Measurements from ENCODE around the gene JARID2. TPM values are rescaled to one million over a fixed set of nuclear protein-coding genes. Genes with fewer than 3 reads are reported as not detected.

Gene JARID2
- total and polyA plus RNA-seq, 2 of the 13 experiments (the other 11 are each of a cell fraction or from before 2014, with no cell fraction given) = 7.5 to 10.3 TPM

- in situ Hi-C loops (cut with HindIII; ENCODE audit: extremely low pct_ligation_motif_present, low pct_unique_long_range_greater_than_20kb) (no loop called here), intact Hi-C loops (cut with micrococcal nuclease; ENCODE audit: unreplicated experiment) (no loop called here)
- DNase-seq (ENCODE audit: low spot score) (no peak), FAIRE-seq (no peak), ATAC-seq (no peak)
- no peak overlapping the region for H3K4me3 ChIP-seq (replicated peaks in 1 of 3; ENCODE audit: insufficient read depth in 1 of 3, low read depth in 2 of 3, low read length in 3 of 3)
- peaks cover 6 to 20% of the 10 kb centered on the region in 2 experiments; a peak in 4 of 5 replicates for H3K36me3 ChIP-seq (replicated peaks in 1 of 2; ENCODE audit: control insufficient read depth in 1 of 2, insufficient read depth in 2 of 2, low read length in 2 of 2)
- no peaks in the 10 kb centered on the region for H3K9me3 ChIP-seq (ENCODE audit: low read length)
- no TSS peak for BruUV-seq (replicated peaks)
- no peak overlapping the region for H2AFZ ChIP-seq (ENCODE audit: low read length)
- no peak for TF ChIP-seq GRHL1 (CRISPR knock-in tag; conservative IDR thresholded peaks at IDR 0.05)
- TF ChIP-seq LCORL (IDR thresholded peaks at IDR 0.05) = no peak
- TF ChIP-seq LCORL (CRISPR knock-in tag; IDR thresholded peaks at IDR 0.05) = no peak
- TF ChIP-seq SETDB1 (CRISPR knock-in tag; IDR thresholded peaks at IDR 0.05; ENCODE audit: borderline replicate concordance) = no peak
- TF ChIP-seq ZNF75D (CRISPR knock-in tag; IDR thresholded peaks at IDR 0.05; ENCODE audit: borderline replicate concordance) = no peak
- TF ChIP-seq, protein P1, sequence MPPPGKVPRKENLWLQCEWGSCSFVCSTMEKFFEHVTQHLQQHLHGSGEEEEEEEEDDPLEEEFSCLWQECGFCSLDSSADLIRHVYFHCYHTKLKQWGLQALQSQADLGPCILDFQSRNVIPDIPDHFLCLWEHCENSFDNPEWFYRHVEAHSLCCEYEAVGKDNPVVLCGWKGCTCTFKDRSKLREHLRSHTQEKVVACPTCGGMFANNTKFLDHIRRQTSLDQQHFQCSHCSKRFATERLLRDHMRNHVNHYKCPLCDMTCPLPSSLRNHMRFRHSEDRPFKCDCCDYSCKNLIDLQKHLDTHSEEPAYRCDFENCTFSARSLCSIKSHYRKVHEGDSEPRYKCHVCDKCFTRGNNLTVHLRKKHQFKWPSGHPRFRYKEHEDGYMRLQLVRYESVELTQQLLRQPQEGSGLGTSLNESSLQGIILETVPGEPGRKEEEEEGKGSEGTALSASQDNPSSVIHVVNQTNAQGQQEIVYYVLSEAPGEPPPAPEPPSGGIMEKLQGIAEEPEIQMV (CRISPR knock-in tag; IDR thresholded peaks at IDR 0.05; ENCODE audit: low read depth) = no peak
- TF ChIP-seq PTBP1 (IDR thresholded peaks at IDR 0.05; ENCODE audit: low read depth, low read length, poor library complexity, severe bottlenecking) = no peak
- no peak for TF ChIP-seq ZBTB1 (CRISPR knock-in tag; IDR thresholded peaks at IDR 0.05; ENCODE audit: borderline replicate concordance)
- TF ChIP-seq, protein P2, sequence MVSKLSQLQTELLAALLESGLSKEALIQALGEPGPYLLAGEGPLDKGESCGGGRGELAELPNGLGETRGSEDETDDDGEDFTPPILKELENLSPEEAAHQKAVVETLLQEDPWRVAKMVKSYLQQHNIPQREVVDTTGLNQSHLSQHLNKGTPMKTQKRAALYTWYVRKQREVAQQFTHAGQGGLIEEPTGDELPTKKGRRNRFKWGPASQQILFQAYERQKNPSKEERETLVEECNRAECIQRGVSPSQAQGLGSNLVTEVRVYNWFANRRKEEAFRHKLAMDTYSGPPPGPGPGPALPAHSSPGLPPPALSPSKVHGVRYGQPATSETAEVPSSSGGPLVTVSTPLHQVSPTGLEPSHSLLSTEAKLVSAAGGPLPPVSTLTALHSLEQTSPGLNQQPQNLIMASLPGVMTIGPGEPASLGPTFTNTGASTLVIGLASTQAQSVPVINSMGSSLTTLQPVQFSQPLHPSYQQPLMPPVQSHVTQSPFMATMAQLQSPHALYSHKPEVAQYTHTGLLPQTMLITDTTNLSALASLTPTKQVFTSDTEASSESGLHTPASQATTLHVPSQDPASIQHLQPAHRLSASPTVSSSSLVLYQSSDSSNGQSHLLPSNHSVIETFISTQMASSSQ (IDR thresholded peaks at IDR 0.05; ENCODE audit: low read depth) = no peak
- TF ChIP-seq, protein P2 (CRISPR knock-in tag; IDR thresholded peaks at IDR 0.05; ENCODE audit: borderline replicate concordance) = no peak
- TF ChIP-seq ERF (CRISPR knock-in tag; IDR thresholded peaks at IDR 0.05) = no peak
- TF ChIP-seq ZNF513 (CRISPR knock-in tag; conservative IDR thresholded peaks at IDR 0.05) = no peak
- TF ChIP-seq ZNF556 (CRISPR knock-in tag; IDR thresholded peaks at IDR 0.05; ENCODE audit: borderline replicate concordance) = no peak
- no peak overlapping the region for H3K4me2 ChIP-seq (ENCODE audit: low read depth, low read length)
- 99% methylated on average over 4 of the region's 4 CpGs for WGBS (ENCODE audit: low lambda C conversion rate)
- no peaks in the 10 kb centered on the region for H3K79me2 ChIP-seq (ENCODE audit: insufficient read depth, low read length)
- ChIA-PET CTCF (ENCODE audit: low intra/inter-chr PET ratio, low total read pairs) (no interaction called here), POLR2A (no interaction called here)
- no peaks in the 10 kb centered on the region for H4K20me1 ChIP-seq (ENCODE audit: insufficient read depth, low read length)
- no peak overlapping the region for H3K9ac ChIP-seq (ENCODE audit: insufficient read depth, low read depth, low read length)
- H3K27me3 ChIP-seq (ENCODE audit: control insufficient read depth in 1 of 2, insufficient read depth in 2 of 2, low read length in 2 of 2) = no peaks in the 10 kb centered on the region
- no peak overlapping the region for H3K27ac ChIP-seq (ENCODE audit: extremely low read length, insufficient read depth, low read length)
- no peaks in the 10 kb centered on the region for H3K4me1 ChIP-seq (ENCODE audit: insufficient read depth, low read length)
Observed at GRCh38 chr6:15451738-15452137, 205.9 kb downstream of the JARID2 start.

Data from HepG2 (cell line).